HL-60 (cell line): Measurements from ENCODE around the gene SMC3.

Source experiments
- DNase-seq, 2 experiments: peaks; one replicate each; pipeline ENCODE4 v3.0.0-alpha.2; 2010 to 2020; ENCODE audit warnings: low read depth in 1 of 2, low spot score in 1 of 2
- H3K27ac ChIP-seq: fragments of 250-450 bp; sonication (Bioruptor Pico); replicated peaks from 2 replicates; pipeline ENCODE4 v1.5.1; 2020; ENCODE audit warnings: mild to moderate bottlenecking, moderate library complexity
- H3K27me3 ChIP-seq: fragments of 250-450 bp; sonication (Bioruptor Pico); 2 replicates; pipeline ENCODE4 v1.5.1; 2021; ENCODE audit warnings: mild to moderate bottlenecking, moderate library complexity; ENCODE audit not compliant: insufficient read depth, poor library complexity, severe bottlenecking
- H3K4me3 ChIP-seq: replicated peaks from 2 replicates; pipeline ENCODE4 v1.5.1; 2011; ENCODE audit warnings: mild to moderate bottlenecking, control low read depth, low read length; ENCODE audit not compliant: insufficient read depth
- CTCF ChIP-seq: IDR thresholded peaks from one replicate; pipeline ENCODE4 v1.5.1; 2011; ENCODE audit warnings: low read length, control low read depth, inconsistent platforms; ENCODE audit not compliant: insufficient read depth
- GABPA ChIP-seq: IDR thresholded peaks from 2 replicates; pipeline ENCODE4 v1.6.1; 2012; ENCODE audit warnings: low read depth
- POLR2AphosphoS5 ChIP-seq: IDR thresholded peaks from 2 replicates; pipeline ENCODE4 v1.6.1; 2012; ENCODE audit warnings: low read depth
- REST ChIP-seq: IDR thresholded peaks from 2 replicates; pipeline ENCODE4 v1.6.1; 2012; ENCODE audit warnings: low read depth; ENCODE audit not compliant: insufficient replicate concordance
- SPI1 ChIP-seq: IDR thresholded peaks from 2 replicates; pipeline ENCODE4 v1.6.1; 2012; ENCODE audit warnings: low read depth, mild to moderate bottlenecking, borderline replicate concordance

Gene SMC3

GRCh38 chr10:110625356-110625894 is 57.9 kb downstream of the SMC3 start:
- no peak for DNase-seq
- Histone ChIP-seq H3K27ac (no peak overlapping the region), H3K4me3 (no peak overlapping the region), H3K27me3 (no peaks in the 10 kb centered on the region)
- TF ChIP-seq SPI1 (no peak), CTCF (no peak), POLR2AphosphoS5 (no peak), REST (no peak), GABPA (no peak)

GRCh38 chr10:110625951-110626855 is 58.7 kb downstream of the SMC3 start:
- Histone ChIP-seq H3K27ac (no peak overlapping the region), H3K4me3 (no peak overlapping the region), H3K27me3 (no peaks in the 10 kb centered on the region)
- no peak for DNase-seq
- TF ChIP-seq CTCF = no peak

- TF ChIP-seq SPI1 (no peak), GABPA (no peak), REST (no peak), CTCF (no peak), POLR2AphosphoS5 (no peak)
- no peak for DNase-seq
- Histone ChIP-seq H3K27ac (no peak overlapping the region), H3K27me3 (no peaks in the 10 kb centered on the region), H3K4me3 (no peak overlapping the region)
Observed at GRCh38 chr10:110628161-110628560, 60.7 kb downstream of the SMC3 start.
